Measurements from ENCODE around the gene NDNF.

DNA sequence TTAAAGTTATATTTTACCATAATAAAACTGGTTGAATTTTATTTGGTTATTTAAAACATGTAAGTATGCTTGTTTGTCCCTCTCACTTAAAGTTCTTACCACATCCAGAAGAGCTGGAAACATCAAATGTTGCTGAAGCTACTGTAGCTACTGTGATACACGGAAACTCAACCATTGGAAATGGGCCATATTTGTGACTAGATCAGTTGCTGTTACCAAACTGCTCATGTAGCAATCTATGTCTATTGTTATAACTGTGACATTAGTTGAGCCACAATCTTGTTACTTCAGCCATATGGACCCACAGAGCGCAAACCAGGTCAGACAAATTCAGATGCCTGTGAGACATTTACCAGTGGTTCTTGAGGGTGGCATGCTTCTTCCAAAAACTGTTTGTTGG, 41.6 kb downstream of the NDNF start:
- TF ChIP-seq, protein P1, sequence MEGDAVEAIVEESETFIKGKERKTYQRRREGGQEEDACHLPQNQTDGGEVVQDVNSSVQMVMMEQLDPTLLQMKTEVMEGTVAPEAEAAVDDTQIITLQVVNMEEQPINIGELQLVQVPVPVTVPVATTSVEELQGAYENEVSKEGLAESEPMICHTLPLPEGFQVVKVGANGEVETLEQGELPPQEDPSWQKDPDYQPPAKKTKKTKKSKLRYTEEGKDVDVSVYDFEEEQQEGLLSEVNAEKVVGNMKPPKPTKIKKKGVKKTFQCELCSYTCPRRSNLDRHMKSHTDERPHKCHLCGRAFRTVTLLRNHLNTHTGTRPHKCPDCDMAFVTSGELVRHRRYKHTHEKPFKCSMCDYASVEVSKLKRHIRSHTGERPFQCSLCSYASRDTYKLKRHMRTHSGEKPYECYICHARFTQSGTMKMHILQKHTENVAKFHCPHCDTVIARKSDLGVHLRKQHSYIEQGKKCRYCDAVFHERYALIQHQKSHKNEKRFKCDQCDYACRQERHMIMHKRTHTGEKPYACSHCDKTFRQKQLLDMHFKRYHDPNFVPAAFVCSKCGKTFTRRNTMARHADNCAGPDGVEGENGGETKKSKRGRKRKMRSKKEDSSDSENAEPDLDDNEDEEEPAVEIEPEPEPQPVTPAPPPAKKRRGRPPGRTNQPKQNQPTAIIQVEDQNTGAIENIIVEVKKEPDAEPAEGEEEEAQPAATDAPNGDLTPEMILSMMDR (IDR thresholded peaks at IDR 0.05) = no peak
- TF ChIP-seq EZH2 (IDR thresholded peaks at IDR 0.05; ENCODE audit: borderline replicate concordance, insufficient read depth, low read depth, low read length, poor library complexity, severe bottlenecking) = no peak
